Rectal smooth muscle tissue (tissue), 1 donor: Measurements from ENCODE around the gene RAB7A.

ENCODE experiments used
- H3K27ac ChIP-seq: one replicate; pipeline ENCODE4 v1.7.0; 2013; ENCODE audit warnings: low read depth, low read length, inconsistent platforms
- H3K27me3 ChIP-seq: one replicate; pipeline ENCODE4 v1.7.0; 2013; ENCODE audit warnings: low read length; ENCODE audit not compliant: control insufficient read depth, insufficient read depth
- H3K36me3 ChIP-seq: one replicate; pipeline ENCODE4 v1.7.0; 2013; ENCODE audit warnings: low read length; ENCODE audit not compliant: control insufficient read depth, insufficient read depth
- H3K4me1 ChIP-seq: one replicate; pipeline ENCODE4 v1.7.0; 2013; ENCODE audit warnings: low read length; ENCODE audit not compliant: control insufficient read depth, insufficient read depth
- H3K4me3 ChIP-seq: one replicate; pipeline ENCODE4 v1.7.0; 2013; ENCODE audit warnings: low read length
- H3K9ac ChIP-seq: one replicate; pipeline ENCODE4 v1.7.0; 2013; ENCODE audit warnings: low read length

Gene RAB7A

DNA sequence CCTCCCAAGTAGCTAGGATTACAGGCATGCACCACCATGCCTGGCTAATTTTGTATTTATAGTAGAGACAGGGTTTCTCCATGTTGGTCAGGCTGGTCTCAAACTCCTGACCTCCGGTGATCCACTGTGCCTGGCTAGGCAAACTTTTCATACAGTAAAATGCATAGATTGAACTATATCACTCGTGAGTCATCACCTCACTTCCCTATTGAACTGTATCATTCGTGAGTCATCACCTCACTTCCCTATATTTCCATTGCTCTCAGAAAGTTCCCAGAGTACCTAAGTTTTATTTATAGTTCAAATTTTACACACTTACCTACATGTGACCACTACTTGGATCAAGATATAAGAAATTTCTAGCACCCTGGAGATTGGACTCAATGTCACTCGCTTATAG lies 79.8 kb downstream of the RAB7A start:
- Histone ChIP-seq H3K4me3 (no peak overlapping the region), H3K27me3 (no peaks in the 10 kb centered on the region), H3K9ac (no peak overlapping the region), H3K27ac (no peak overlapping the region), H3K4me1 (peaks cover 11% of the 10 kb centered on the region), H3K36me3 (peaks cover 19% of the 10 kb centered on the region)

DNA sequence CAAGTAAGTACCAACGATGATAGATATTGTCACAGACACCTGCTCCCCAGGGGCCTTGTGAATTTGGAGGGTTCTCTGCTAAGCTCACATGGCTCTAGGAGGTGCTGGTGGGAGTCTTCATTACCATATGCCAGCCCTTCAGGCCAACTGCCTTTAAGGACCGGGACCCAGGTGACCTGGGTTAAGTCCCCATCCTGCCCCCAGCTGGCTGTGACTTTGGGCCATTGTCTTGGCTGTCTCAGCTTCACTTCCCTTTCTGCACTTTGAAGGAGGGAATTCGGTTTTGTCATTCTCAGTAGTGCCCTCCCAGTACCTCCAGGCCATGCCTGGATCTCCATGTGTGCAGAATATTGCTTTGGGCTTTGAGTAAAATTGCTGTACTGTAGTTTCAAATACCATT lies 80.6 kb downstream of the RAB7A start:
- peaks cover 9% of the 10 kb centered on the region for H3K4me1 ChIP-seq
- H3K27me3 ChIP-seq: no peaks in the 10 kb centered on the region
- no peak overlapping the region for H3K4me3 ChIP-seq
- no peak overlapping the region for H3K27ac ChIP-seq
- H3K9ac ChIP-seq: no peak overlapping the region
- H3K36me3 ChIP-seq: peaks cover 19% of the 10 kb centered on the region

DNA sequence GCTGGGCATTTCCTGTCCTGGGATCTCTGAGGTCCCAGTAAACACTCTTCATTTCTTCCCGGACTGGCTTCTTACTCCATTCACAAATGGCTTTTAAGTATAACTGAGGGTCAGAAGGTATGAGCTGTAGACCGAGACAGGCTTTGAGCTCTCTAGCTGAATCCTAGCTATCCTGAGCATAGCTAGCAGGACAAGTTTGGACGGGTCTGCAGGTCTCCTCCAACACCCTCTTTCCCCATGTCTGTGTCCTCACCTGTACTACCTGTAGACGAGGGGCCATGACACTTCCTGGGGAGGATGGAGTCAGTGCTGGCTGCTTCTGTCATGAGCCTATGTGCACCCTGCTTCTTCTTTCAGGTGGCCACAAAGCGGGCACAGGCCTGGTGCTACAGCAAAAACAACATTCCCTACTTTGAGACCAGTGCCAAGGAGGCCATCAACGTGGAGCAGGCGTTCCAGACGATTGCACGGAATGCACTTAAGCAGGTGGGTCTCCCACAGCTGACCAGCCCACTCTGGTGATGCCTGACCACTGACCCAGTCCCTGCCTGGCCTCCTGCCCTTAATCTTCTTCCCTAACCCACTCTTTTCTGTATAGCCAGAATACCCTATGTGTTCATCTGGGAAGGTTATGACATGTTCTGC lies 81.3 kb downstream of the RAB7A start:
- Histone ChIP-seq H3K27ac (no peak overlapping the region), H3K36me3 (peaks cover 19% of the 10 kb centered on the region)

DNA sequence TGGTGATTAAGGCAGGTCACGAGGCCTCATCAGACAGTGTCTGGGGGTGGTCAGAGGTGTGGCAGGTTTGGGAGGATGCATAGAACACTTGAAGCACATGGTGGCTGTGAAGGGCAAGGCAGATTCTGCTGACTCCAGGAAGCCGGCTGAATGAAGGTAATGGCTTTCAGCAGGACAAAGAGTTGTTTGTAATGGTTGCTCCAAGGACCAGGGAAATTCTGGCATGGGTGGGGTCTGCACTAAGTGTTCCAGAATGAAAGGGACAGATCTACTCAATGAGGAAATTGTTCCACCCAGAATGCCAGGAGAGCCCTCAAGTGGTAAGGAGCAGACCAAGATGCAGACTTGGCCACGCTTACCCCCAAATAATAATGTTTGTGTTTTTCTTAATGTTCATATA lies 82.7 kb downstream of the RAB7A start:
- H3K27ac ChIP-seq: no peak overlapping the region
- H3K4me3 ChIP-seq: no peak overlapping the region
- H3K36me3 ChIP-seq: peaks cover 28% of the 10 kb centered on the region
- H3K27me3 ChIP-seq: no peaks in the 10 kb centered on the region
- no peak overlapping the region for H3K9ac ChIP-seq
- peaks cover 5% of the 10 kb centered on the region for H3K4me1 ChIP-seq

More for the DNA sequence above, 81.3 kb downstream of the RAB7A start:
- H3K27me3 ChIP-seq: no peaks in the 10 kb centered on the region
- no peak overlapping the region for H3K4me3 ChIP-seq
- H3K9ac ChIP-seq: no peak overlapping the region
- H3K4me1 ChIP-seq: peaks cover 5% of the 10 kb centered on the region

DNA sequence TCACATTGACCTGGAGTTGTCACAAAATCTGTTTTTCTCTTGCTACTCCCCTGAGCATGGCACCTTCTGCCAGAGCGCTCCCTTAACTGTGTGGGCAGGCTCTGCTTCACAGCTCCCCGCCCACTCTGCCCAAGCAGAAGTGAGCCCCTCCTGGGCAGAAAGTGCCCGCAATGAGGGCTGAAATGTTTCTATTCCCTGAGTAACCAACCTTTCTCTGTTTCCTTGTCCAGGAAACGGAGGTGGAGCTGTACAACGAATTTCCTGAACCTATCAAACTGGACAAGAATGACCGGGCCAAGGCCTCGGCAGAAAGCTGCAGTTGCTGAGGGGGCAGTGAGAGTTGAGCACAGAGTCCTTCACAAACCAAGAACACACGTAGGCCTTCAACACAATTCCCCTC lies 87.1 kb downstream of the RAB7A start:
- no peaks in the 10 kb centered on the region for H3K4me1 ChIP-seq
- no peak overlapping the region for H3K9ac ChIP-seq
- H3K4me3 ChIP-seq: no peak overlapping the region
- peaks cover 22% of the 10 kb centered on the region for H3K36me3 ChIP-seq
- H3K27ac ChIP-seq: no peak overlapping the region
- H3K27me3 ChIP-seq: no peaks in the 10 kb centered on the region

DNA sequence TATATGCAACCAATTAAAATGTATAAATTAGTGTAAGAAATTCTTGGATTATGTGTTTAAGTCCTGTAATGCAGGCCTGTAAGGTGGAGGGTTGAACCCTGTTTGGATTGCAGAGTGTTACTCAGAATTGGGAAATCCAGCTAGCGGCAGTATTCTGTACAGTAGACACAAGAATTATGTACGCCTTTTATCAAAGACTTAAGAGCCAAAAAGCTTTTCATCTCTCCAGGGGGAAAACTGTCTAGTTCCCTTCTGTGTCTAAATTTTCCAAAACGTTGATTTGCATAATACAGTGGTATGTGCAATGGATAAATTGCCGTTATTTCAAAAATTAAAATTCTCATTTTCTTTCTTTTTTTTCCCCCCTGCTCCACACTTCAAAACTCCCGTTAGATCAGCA lies 88.1 kb downstream of the RAB7A start:
- H3K27ac ChIP-seq: no peak overlapping the region

DNA sequence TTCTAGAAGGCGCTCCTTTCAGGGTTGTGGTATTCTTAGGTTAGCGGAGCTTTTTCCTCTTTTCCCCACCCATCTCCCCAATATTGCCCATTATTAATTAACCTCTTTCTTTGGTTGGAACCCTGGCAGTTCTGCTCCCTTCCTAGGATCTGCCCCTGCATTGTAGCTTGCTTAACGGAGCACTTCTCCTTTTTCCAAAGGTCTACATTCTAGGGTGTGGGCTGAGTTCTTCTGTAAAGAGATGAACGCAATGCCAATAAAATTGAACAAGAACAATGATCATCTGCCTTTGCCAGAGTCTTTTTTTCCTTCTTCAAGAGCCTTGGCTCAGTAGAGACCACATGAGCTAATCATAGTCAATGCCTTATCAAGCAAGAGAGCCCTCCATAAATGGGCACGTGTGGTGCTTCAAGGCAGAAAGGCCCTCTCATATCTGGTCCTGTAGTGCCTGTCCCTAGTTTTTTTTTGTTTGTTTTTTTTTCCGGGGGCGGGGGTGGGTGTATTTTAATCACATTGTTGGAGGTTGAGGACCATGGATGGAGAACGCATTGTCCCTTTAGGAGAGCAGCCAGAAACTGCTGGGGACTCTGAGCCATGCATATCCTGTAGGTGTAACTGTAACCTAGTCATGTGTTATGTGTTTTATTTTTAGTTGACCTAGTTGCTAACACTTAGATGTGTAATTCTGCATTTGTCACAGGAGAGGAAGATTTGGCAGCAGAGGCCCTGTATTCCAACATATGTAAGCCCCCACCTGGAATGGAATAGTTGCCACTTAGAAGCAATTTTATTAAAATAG lies 88.7 kb downstream of the RAB7A start:
- no peaks in the 10 kb centered on the region for H3K4me1 ChIP-seq

More for the DNA sequence above, 88.1 kb downstream of the RAB7A start:
- Histone ChIP-seq H3K36me3 (peaks cover 17% of the 10 kb centered on the region), H3K27me3 (no peaks in the 10 kb centered on the region), H3K4me3 (no peak overlapping the region), H3K9ac (no peak overlapping the region), H3K4me1 (no peaks in the 10 kb centered on the region)

DNA sequence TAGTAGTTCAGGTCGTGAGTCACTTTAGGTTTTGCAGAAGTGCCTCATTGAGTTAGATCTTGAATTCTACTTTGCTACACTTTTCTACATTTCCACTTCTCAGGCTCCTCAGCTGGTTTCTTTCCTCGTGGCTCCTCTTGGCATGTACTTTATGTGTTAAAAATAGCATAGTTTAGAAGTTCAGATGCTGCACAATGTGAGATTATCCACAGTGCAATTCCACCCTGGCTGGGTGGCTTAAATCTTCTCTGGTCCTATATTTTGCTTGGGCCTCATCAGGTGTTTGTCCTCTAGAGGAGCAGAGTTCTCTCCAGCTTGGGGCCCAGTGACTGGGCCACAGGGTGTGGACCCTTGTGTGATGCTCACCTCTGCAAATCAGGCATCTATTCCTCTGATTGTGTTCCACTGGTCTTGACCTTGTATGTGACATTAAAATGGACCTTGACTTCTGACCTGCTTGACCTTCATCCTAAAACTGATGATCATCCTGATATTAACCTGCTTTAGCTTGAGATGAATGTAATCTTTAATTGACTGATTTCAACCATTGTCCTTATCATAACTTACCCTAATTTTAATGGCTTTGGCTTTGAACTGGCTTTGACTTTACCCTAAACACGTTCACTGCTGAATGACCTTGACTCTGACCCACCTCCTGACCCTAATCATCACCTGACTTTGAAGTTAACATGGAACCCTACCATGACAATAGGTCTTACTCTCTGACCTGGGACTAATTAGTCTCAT lies 89.5 kb downstream of the RAB7A start:
- Histone ChIP-seq H3K4me3 (no peak overlapping the region), H3K27me3 (no peaks in the 10 kb centered on the region), H3K36me3 (peaks cover 21% of the 10 kb centered on the region), H3K27ac (no peak overlapping the region), H3K4me1 (no peaks in the 10 kb centered on the region), H3K9ac (no peak overlapping the region)

More for the DNA sequence above, 88.7 kb downstream of the RAB7A start:
- H3K27ac ChIP-seq: no peak overlapping the region
- no peak overlapping the region for H3K4me3 ChIP-seq
- H3K27me3 ChIP-seq: no peaks in the 10 kb centered on the region
- peaks cover 17% of the 10 kb centered on the region for H3K36me3 ChIP-seq
- H3K9ac ChIP-seq: no peak overlapping the region

DNA sequence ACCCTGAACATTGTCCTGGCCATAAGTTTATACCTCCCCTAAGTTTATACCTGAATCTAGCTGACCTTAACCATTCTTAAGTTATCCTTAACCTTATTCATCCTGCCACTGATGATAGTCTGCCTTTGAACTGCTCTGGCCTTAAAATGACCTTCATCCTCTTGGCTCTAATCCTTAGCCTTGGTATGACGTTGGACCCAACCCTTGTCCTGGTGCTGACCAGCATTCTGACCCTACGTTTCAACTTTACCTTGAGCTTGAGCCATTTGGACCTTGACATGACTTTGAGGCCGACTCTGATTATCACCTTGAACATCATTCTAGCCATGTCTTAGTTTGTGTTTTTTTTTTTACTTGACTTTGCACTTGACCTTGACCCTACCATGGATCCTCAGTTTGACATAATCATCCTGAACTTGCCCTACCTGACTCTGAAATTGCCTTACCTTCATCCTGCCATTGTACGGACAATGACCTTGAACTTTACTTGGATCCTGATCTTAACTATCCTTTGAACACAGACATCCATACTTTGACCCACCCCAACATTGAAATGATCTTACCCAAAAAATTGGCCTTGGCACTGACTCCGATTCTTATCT lies 92.3 kb downstream of the RAB7A start:
- no peak overlapping the region for H3K9ac ChIP-seq
- H3K27me3 ChIP-seq: no peaks in the 10 kb centered on the region
- no peak overlapping the region for H3K27ac ChIP-seq
- no peaks in the 10 kb centered on the region for H3K4me1 ChIP-seq
- H3K4me3 ChIP-seq: no peak overlapping the region
- H3K36me3 ChIP-seq: peaks cover 16% of the 10 kb centered on the region

DNA sequence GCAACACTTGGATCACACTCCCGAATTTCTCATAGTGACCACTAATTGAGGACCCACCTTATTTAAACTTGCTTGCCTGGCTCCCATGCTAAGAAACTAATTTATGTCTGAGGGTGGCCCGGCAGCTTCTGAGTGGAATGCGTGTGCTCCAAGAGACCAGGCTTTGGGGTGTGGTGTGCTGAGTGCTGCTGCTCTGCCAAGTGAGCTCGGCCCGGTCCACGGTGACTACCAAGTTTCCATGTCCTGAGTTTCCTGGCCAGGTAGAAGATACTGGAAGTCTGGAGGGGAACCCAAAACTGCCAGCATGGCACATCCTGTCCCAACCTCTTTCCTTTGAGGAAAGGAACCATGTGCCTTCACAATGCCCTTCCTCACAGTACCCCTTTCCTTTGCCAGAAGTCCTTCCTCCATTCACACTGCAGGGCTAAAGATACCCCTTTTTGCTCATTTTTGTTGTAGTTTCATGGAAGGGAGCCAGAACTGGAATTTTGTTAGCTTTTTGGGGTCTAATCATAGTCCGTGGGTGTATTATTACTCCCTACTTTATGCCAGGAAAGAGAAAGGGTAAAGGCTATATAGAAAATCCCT lies 94.4 kb downstream of the RAB7A start:
- H3K9ac ChIP-seq: no peak overlapping the region
- peaks cover 11% of the 10 kb centered on the region for H3K36me3 ChIP-seq
- no peaks in the 10 kb centered on the region for H3K4me1 ChIP-seq
- no peak overlapping the region for H3K4me3 ChIP-seq
- H3K27ac ChIP-seq: no peak overlapping the region
- no peaks in the 10 kb centered on the region for H3K27me3 ChIP-seq

DNA sequence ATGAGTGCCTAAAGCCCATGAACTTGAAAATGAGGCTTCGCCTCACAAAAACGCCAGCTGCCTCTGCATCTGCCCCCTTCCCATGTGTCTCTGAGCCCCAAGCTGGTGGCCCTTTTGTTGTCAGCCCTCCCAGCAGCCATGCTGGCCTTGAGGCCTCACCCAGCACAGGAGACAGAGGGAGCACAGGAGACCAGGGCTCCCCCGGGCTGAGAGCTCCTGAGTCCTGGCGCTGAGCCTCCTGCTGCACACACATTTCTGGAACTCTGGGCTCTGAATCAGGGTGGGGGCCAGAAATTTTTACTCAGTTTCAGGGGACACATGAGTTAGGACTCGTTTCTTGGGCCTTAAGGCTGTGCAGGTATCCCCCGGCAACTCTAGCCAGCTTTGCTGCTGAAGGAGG lies 97.0 kb downstream of the RAB7A start:
- H3K27ac ChIP-seq: no peak overlapping the region
- no peak overlapping the region for H3K9ac ChIP-seq
- H3K36me3 ChIP-seq: peaks cover 5% of the 10 kb centered on the region
- no peaks in the 10 kb centered on the region for H3K27me3 ChIP-seq
- H3K4me1 ChIP-seq: no peaks in the 10 kb centered on the region
- no peak overlapping the region for H3K4me3 ChIP-seq

DNA sequence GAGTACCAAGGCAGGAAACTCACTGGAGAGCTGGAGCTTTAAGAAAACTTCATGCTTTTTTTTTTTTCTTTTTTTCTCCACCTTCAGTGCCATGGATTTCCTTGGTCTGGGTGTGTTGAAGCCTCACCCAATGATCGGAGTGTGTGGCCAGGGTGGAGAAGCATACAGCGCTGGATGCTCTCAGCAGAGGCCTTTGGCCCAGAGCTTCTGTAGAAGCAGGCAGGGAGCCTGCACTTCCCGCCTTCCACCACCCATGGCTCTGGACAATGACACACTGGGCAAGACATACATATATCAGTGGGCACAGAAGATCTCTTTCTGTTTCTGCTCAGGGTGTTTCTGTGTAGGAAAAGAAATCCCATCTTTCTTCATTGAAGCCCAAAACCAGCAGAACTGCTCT lies 97.6 kb downstream of the RAB7A start:
- H3K4me3 ChIP-seq: no peak overlapping the region
- no peaks in the 10 kb centered on the region for H3K27me3 ChIP-seq
- no peaks in the 10 kb centered on the region for H3K4me1 ChIP-seq
- H3K36me3 ChIP-seq: peaks cover 5% of the 10 kb centered on the region
- H3K9ac ChIP-seq: no peak overlapping the region
- H3K27ac ChIP-seq: no peak overlapping the region
